Progenitor cell of endocrine pancreas (in vitro differentiated cells): ENCODE data around the gene SLC34A3. TPM values are rescaled to one million over a fixed set of nuclear protein-coding genes. Genes with fewer than 3 reads are reported as not detected.

Experiments used
- DNase-seq: peaks from one replicate; pipeline ENCODE4 v3.0.0; 2021; ENCODE audit warnings: low spot score; ENCODE audit not compliant: unreplicated experiment
- H3K27ac Mint-ChIP-seq: 2 replicates; pipeline ENCODE4 v1.8.0; 2021; ENCODE audit warnings: mild to moderate bottlenecking, moderate library complexity, mixed read lengths
- H3K27me3 Mint-ChIP-seq: 2 replicates; pipeline ENCODE4 v1.8.0; 2021; ENCODE audit warnings: mixed read lengths
- H3K36me3 Mint-ChIP-seq: 2 replicates; pipeline ENCODE4 v1.8.0; 2022; ENCODE audit warnings: mixed read lengths; ENCODE audit not compliant: insufficient read depth
- H3K4me1 Mint-ChIP-seq: 2 replicates; pipeline ENCODE4 v1.8.0; 2021; ENCODE audit warnings: low read depth, mixed read lengths
- H3K4me3 Mint-ChIP-seq: 2 replicates; pipeline ENCODE4 v1.8.0; 2021; ENCODE audit warnings: low read depth, mild to moderate bottlenecking, moderate library complexity, mixed read lengths
- H3K9me3 Mint-ChIP-seq: 2 replicates; pipeline ENCODE4 v1.8.0; 2021; ENCODE audit warnings: low read depth, mixed read lengths
- CTCF ChIP-seq: fragments of 200-600 bp; sonication (generic); IDR thresholded peaks from one replicate; pipeline ENCODE4 v1.5.0; 2021; ENCODE audit warnings: antibody characterized with exemption, mild to moderate bottlenecking; ENCODE audit not compliant: unreplicated experiment
- total RNA-seq: library from RNA; stranded (reverse); gene quantifications from 2 replicates; pipeline ENCODE4 v1.2.1, GENCODE V29; 2021

SLC34A3 gene
- total RNA-seq, 1 donor from 2014 or later = 0.26 TPM

GRCh38 chr9:137189297-137190295 is 41.1 kb upstream of the SLC34A3 start:
- no peak for TF ChIP-seq CTCF
- no peak for DNase-seq
- Mint-ChIP-seq H3K4me3 (peak overlapping the region; percentile 92), H3K9me3 (no peaks in the 10 kb centered on the region), H3K4me1 (peaks cover 15% of the 10 kb centered on the region), H3K27ac (peak overlapping the region; percentile 98), H3K27me3 (no peaks in the 10 kb centered on the region), H3K36me3 (no peaks in the 10 kb centered on the region)

GRCh38 chr9:137190315-137190856 is 40.3 kb upstream of the SLC34A3 start:
- Mint-ChIP-seq H3K36me3 (no peaks in the 10 kb centered on the region), H3K9me3 (no peaks in the 10 kb centered on the region), H3K27ac (peak overlapping the region; percentile 74), H3K4me1 (peaks cover 17% of the 10 kb centered on the region), H3K27me3 (no peaks in the 10 kb centered on the region), H3K4me3 (peak overlapping the region; percentile 92)
- TF ChIP-seq CTCF = no peak
- DNase-seq = no peak

GRCh38 chr9:137191245-137191644 is 39.5 kb upstream of the SLC34A3 start:
- Mint-ChIP-seq H3K36me3 (no peaks in the 10 kb centered on the region), H3K27me3 (no peaks in the 10 kb centered on the region), H3K27ac (no peak overlapping the region), H3K4me1 (peaks cover 18% of the 10 kb centered on the region), H3K4me3 (no peak overlapping the region), H3K9me3 (no peaks in the 10 kb centered on the region)
- DNase-seq = no peak
- no peak for TF ChIP-seq CTCF

GRCh38 chr9:137191691-137192447 is 38.8 kb upstream of the SLC34A3 start:
- Mint-ChIP-seq H3K36me3 (no peaks in the 10 kb centered on the region), H3K4me3 (no peak overlapping the region), H3K27ac (no peak overlapping the region), H3K9me3 (no peaks in the 10 kb centered on the region), H3K4me1 (peaks cover 16% of the 10 kb centered on the region), H3K27me3 (no peaks in the 10 kb centered on the region)
- no peak for TF ChIP-seq CTCF
- DNase-seq = no peak

GRCh38 chr9:137192448-137192780 is 38.3 kb upstream of the SLC34A3 start:
- H3K9me3 Mint-ChIP-seq = no peaks in the 10 kb centered on the region
- TF ChIP-seq CTCF = no peak
- H3K4me1 Mint-ChIP-seq = peaks cover 14% of the 10 kb centered on the region
- H3K36me3 Mint-ChIP-seq = no peaks in the 10 kb centered on the region
- no peaks in the 10 kb centered on the region for H3K27me3 Mint-ChIP-seq
- no peak overlapping the region for H3K4me3 Mint-ChIP-seq
- DNase-seq = no peak
- H3K27ac Mint-ChIP-seq = no peak overlapping the region
